HG03097 (cell line): ENCODE measurements around the gene QSOX2.
A peak's percentile ranks its signal among the peaks of the same experiment; 100 is the strongest.

Experiments used
- ATAC-seq: cut with Tn5 transposase; IDR thresholded peaks from one replicate; pipeline ENCODE4 v1.9.1; 2021; ENCODE audit not compliant: unreplicated experiment, low FRiP score

The QSOX2 gene

GRCh38 chr9:136225366-136225747 lies 20.3 kb downstream of the QSOX2 start:
- peak; percentile 46 for ATAC-seq

- no peak for ATAC-seq
Measured at GRCh38 chr9:136223871-136224640, 21.6 kb downstream of the QSOX2 start.

- no peak for ATAC-seq
Measured at GRCh38 chr9:136222906-136223285, 22.7 kb downstream of the QSOX2 start.

- ATAC-seq = no peak
Measured at GRCh38 chr9:136222166-136222905, 23.3 kb downstream of the QSOX2 start.

GRCh38 chr9:136220017-136220729 lies 25.4 kb downstream of the QSOX2 start:
- no peak for ATAC-seq

GRCh38 chr9:136219276-136219675 lies 26.3 kb downstream of the QSOX2 start:
- no peak for ATAC-seq

GRCh38 chr9:136218673-136219072 lies 26.9 kb downstream of the QSOX2 start:
- ATAC-seq = no peak

- ATAC-seq = no peak
Measured at GRCh38 chr9:136218271-136218670, 27.3 kb downstream of the QSOX2 start.

- no peak for ATAC-seq
Measured at GRCh38 chr9:136216541-136217244, 28.9 kb downstream of the QSOX2 start.

- ATAC-seq = no peak
Measured at GRCh38 chr9:136213733-136214132, 31.9 kb downstream of the QSOX2 start.

- ATAC-seq = no peak
Measured at GRCh38 chr9:136212345-136212950, 33.2 kb downstream of the QSOX2 start.

GRCh38 chr9:136211441-136212344 lies 33.9 kb downstream of the QSOX2 start:
- no peak for ATAC-seq

- ATAC-seq = no peak
Measured at GRCh38 chr9:136211006-136211405, 34.6 kb downstream of the QSOX2 start.

- no peak for ATAC-seq
Measured at GRCh38 chr9:136210276-136210675, 35.3 kb downstream of the QSOX2 start.

- no peak for ATAC-seq
Measured at GRCh38 chr9:136209786-136210185, 35.8 kb downstream of the QSOX2 start.

- ATAC-seq = no peak
Measured at GRCh38 chr9:136209232-136209631, 36.4 kb downstream of the QSOX2 start.

GRCh38 chr9:136208675-136209074 lies 36.9 kb downstream of the QSOX2 start:
- ATAC-seq = no peak

- no peak for ATAC-seq
Measured at GRCh38 chr9:136207616-136208015, 38.0 kb downstream of the QSOX2 start.

GRCh38 chr9:136206602-136207275 lies 38.9 kb downstream of the QSOX2 start:
- no peak for ATAC-seq
